Measurements from ENCODE around the gene DAPK1.
A peak's percentile ranks its signal among the peaks of the same experiment; 100 is the strongest.

Gene DAPK1

GRCh38 chr9:87601595-87601994 is 103.9 kb downstream of the DAPK1 start:
- TF ChIP-seq, protein P1, sequence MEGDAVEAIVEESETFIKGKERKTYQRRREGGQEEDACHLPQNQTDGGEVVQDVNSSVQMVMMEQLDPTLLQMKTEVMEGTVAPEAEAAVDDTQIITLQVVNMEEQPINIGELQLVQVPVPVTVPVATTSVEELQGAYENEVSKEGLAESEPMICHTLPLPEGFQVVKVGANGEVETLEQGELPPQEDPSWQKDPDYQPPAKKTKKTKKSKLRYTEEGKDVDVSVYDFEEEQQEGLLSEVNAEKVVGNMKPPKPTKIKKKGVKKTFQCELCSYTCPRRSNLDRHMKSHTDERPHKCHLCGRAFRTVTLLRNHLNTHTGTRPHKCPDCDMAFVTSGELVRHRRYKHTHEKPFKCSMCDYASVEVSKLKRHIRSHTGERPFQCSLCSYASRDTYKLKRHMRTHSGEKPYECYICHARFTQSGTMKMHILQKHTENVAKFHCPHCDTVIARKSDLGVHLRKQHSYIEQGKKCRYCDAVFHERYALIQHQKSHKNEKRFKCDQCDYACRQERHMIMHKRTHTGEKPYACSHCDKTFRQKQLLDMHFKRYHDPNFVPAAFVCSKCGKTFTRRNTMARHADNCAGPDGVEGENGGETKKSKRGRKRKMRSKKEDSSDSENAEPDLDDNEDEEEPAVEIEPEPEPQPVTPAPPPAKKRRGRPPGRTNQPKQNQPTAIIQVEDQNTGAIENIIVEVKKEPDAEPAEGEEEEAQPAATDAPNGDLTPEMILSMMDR (IDR thresholded peaks at IDR 0.05; ENCODE audit: extremely low read depth, missing control alignments), result no peak
- no peak for DNase-seq (ENCODE audit: low spot score)

DNA sequence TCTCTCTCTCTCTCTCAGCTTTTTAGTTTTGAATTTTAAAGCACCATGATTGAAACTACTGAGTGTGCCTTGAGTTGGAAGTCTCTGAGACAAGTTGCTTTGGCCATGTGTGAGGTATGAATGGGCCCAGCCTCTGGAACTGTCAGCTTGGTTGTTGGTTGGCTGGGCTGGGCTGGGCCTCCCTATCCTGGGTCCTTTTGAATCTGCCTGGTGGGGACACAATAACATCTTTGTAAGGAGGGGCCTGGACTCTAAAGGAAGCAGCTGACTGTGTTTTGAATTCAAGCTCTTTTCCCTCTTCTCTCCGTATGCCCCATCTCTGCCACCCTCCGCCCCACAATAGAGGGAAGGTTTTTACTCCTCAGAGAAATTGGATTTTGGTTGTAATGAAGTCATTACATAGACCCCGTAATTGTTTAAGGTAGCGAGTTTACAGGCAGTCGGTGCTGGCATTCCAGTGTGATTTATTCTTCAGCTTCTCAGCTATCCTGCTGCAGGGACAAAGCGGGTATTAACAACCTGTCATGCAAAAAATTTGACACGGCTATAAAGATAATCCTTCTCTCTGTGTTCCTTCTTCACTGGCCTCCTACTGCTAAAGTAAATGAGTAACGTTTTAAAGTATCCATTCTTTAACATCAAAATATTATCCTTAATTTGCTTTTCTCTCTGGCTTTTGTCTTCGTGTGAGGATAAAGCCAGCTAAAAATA is 105.4 kb downstream of the DAPK1 start:
- DNase-seq (ENCODE audit: low spot score), result no peak
- TF ChIP-seq, protein P1 (IDR thresholded peaks at IDR 0.05; ENCODE audit: extremely low read depth, missing control alignments), result no peak

GRCh38 chr9:87603854-87604490 is 106.3 kb downstream of the DAPK1 start:
- TF ChIP-seq, protein P1 (IDR thresholded peaks at IDR 0.05; ENCODE audit: extremely low read depth, missing control alignments), result no peak
- no peak for DNase-seq (ENCODE audit: low spot score)

DNA sequence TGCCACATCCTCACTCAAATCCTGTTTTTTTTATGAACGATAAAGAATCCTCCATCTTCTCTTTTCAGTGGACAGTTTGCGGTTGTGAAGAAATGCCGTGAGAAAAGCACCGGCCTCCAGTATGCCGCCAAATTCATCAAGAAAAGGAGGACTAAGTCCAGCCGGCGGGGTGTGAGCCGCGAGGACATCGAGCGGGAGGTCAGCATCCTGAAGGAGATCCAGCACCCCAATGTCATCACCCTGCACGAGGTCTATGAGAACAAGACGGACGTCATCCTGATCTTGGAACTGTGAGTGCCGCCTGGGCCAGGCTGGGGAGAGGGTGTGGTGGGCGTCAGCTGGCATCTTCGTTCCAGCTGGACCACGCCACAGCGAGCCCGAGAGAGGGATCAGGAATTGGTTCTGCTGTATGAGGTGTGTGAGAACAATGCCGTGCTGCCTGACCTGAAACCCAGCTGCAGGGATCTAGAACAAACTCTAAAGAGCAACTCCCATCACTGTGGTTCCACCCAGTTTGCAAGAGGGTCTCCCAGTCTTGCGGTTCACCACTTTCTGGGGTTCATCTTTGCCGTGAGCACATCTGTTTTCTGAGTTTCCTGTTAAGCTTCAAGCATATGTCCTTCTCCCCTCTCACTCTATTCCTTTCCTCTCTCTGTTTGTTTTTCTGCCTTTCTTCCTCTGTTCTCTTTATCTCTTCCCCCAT is 107.4 kb downstream of the DAPK1 start:
- TF ChIP-seq, protein P1 (IDR thresholded peaks at IDR 0.05; ENCODE audit: extremely low read depth, missing control alignments), result no peak
- peak; percentile 10 for DNase-seq (ENCODE audit: low spot score)

GRCh38 chr9:87605676-87606075 is 108.0 kb downstream of the DAPK1 start:
- DNase-seq (ENCODE audit: low spot score), result peak; percentile 16
- TF ChIP-seq, protein P1 (IDR thresholded peaks at IDR 0.05; ENCODE audit: extremely low read depth, missing control alignments), result no peak

- TF ChIP-seq, protein P1 (IDR thresholded peaks at IDR 0.05; ENCODE audit: extremely low read depth, missing control alignments), result no peak
- no peak for DNase-seq (ENCODE audit: low spot score)
Observed at GRCh38 chr9:87606841-87607521, 109.3 kb downstream of the DAPK1 start.
